Type B pancreatic cell (in vitro differentiated cells): ENCODE data around the gene ARHGEF7. TPM values are rescaled to one million over a fixed set of nuclear protein-coding genes. Genes with fewer than 3 reads are reported as not detected.
"Not testable (repeated sequence)": the region's sequence is repeated elsewhere in the genome, so short reads cannot be mapped to it uniquely, and the experiment has no call there.

Experiments used
- DNase-seq: peaks from one replicate; pipeline ENCODE4 v3.0.0; 2021; ENCODE audit warnings: mixed read lengths; ENCODE audit not compliant: unreplicated experiment; ENCODE audit errors: extremely low spot score
- H3K27ac Mint-ChIP-seq: 2 replicates; pipeline ENCODE4 v1.8.0; 2021; ENCODE audit warnings: mild to moderate bottlenecking, mixed read lengths
- H3K27me3 Mint-ChIP-seq: 2 replicates; pipeline ENCODE4 v1.8.0; 2021; ENCODE audit warnings: mixed read lengths
- H3K36me3 Mint-ChIP-seq: 2 replicates; pipeline ENCODE4 v1.8.0; 2021; ENCODE audit warnings: mixed read lengths
- H3K4me1 Mint-ChIP-seq: one replicate; pipeline ENCODE4 v1.8.0; 2021; ENCODE audit warnings: mixed read lengths; ENCODE audit not compliant: unreplicated experiment
- H3K4me3 Mint-ChIP-seq: 2 replicates; pipeline ENCODE4 v1.8.0; 2021; ENCODE audit warnings: mild to moderate bottlenecking, mixed read lengths
- H3K9me3 Mint-ChIP-seq: 2 replicates; pipeline ENCODE4 v1.8.0; 2021; ENCODE audit warnings: mixed read lengths
- CTCF ChIP-seq: fragments of 200-600 bp; sonication (generic); conservative IDR thresholded peaks from 2 replicates; pipeline ENCODE4 v1.5.0; 2021; ENCODE audit warnings: antibody characterized with exemption, mild to moderate bottlenecking
- total RNA-seq: library from RNA; stranded (reverse); gene quantifications from 2 replicates; pipeline ENCODE4 v1.2.1, GENCODE V29; 2021; ENCODE audit warnings: low replicate concordance

The ARHGEF7 gene
- total RNA-seq, 1 donor from 2014 or later: 103 TPM

- H3K9me3 Mint-ChIP-seq: peaks cover 4% of the 10 kb centered on the region
- H3K27me3 Mint-ChIP-seq: no peaks in the 10 kb centered on the region
- H3K4me1 Mint-ChIP-seq: peaks cover 19% of the 10 kb centered on the region
- peak overlapping the region; percentile 60 for H3K27ac Mint-ChIP-seq
- H3K4me3 Mint-ChIP-seq: no peak overlapping the region
- no peak for TF ChIP-seq CTCF
- DNase-seq: no peak
- peaks cover 64% of the 10 kb centered on the region for H3K36me3 Mint-ChIP-seq
Measured at GRCh38 chr13:111252446-111253364, 137.6 kb downstream of the ARHGEF7 start.

- peaks cover 59% of the 10 kb centered on the region for H3K36me3 Mint-ChIP-seq
- peaks cover 4% of the 10 kb centered on the region for H3K9me3 Mint-ChIP-seq
- no peak for TF ChIP-seq CTCF
- H3K27ac Mint-ChIP-seq: no peak overlapping the region
- H3K4me3 Mint-ChIP-seq: no peak overlapping the region
- no peak for DNase-seq
- H3K4me1 Mint-ChIP-seq: peaks cover 12% of the 10 kb centered on the region
- H3K27me3 Mint-ChIP-seq: no peaks in the 10 kb centered on the region
Measured at GRCh38 chr13:111253365-111253872, 138.3 kb downstream of the ARHGEF7 start.

GRCh38 chr13:111255228-111255790 lies 140.2 kb downstream of the ARHGEF7 start:
- DNase-seq: no peak
- H3K27ac Mint-ChIP-seq: no peak overlapping the region
- no peak for TF ChIP-seq CTCF
- no peaks in the 10 kb centered on the region for H3K27me3 Mint-ChIP-seq
- peaks cover 9% of the 10 kb centered on the region for H3K9me3 Mint-ChIP-seq
- H3K36me3 Mint-ChIP-seq: peaks cover 66% of the 10 kb centered on the region
- peaks cover 7% of the 10 kb centered on the region for H3K4me1 Mint-ChIP-seq
- H3K4me3 Mint-ChIP-seq: no peak overlapping the region

GRCh38 chr13:111256458-111256857 lies 141.3 kb downstream of the ARHGEF7 start:
- peaks cover 7% of the 10 kb centered on the region for H3K4me1 Mint-ChIP-seq
- H3K27ac Mint-ChIP-seq: no peak overlapping the region
- peaks cover 59% of the 10 kb centered on the region for H3K36me3 Mint-ChIP-seq
- no peak for DNase-seq
- H3K4me3 Mint-ChIP-seq: no peak overlapping the region
- TF ChIP-seq CTCF: no peak
- H3K9me3 Mint-ChIP-seq: peaks cover 9% of the 10 kb centered on the region
- no peaks in the 10 kb centered on the region for H3K27me3 Mint-ChIP-seq

- peaks cover 4% of the 10 kb centered on the region for H3K4me1 Mint-ChIP-seq
- no peak overlapping the region for H3K4me3 Mint-ChIP-seq
- peaks cover 56% of the 10 kb centered on the region for H3K36me3 Mint-ChIP-seq
- no peak overlapping the region for H3K27ac Mint-ChIP-seq
- DNase-seq: no peak
- TF ChIP-seq CTCF: no peak
- H3K27me3 Mint-ChIP-seq: no peaks in the 10 kb centered on the region
- peaks cover 9% of the 10 kb centered on the region for H3K9me3 Mint-ChIP-seq
Measured at GRCh38 chr13:111256946-111257345, 141.8 kb downstream of the ARHGEF7 start.

- peaks cover 50% of the 10 kb centered on the region for H3K36me3 Mint-ChIP-seq
- not testable (repeated sequence) for H3K27me3 Mint-ChIP-seq, DNase-seq, H3K27ac Mint-ChIP-seq, H3K4me1 Mint-ChIP-seq, H3K4me3 Mint-ChIP-seq, H3K9me3 Mint-ChIP-seq
Measured at GRCh38 chr13:111257899-111258298, 142.8 kb downstream of the ARHGEF7 start.
